Endothelial cell of umbilical vein (primary cell): ENCODE data around the gene CCNYL1. TPM values are rescaled to one million over a fixed set of nuclear protein-coding genes. Genes with fewer than 3 reads are reported as not detected.

Experiments used
- BruUV-seq: library from RNA; stranded (reverse); fragments of 400-500 nt; replicated peaks from 2 replicates; lab custom pipeline; 2021; lab: Mats Ljungman, UMichigan
- CTCF ChIA-PET: fragments of 300-600, 350-600 bp; sonication (Branson Sonifier 250); formaldehyde crosslinking; loops from one replicate; lab custom pipeline; 2021; ENCODE audit warnings: antibody characterized with exemption, inconsistent platforms; lab: Charles Lee
- POLR2A ChIA-PET: fragments of 300-600, 350-600 bp; sonication (Branson Sonifier 250); formaldehyde crosslinking; loops from one replicate; lab custom pipeline; 2021; ENCODE audit warnings: antibody characterized with exemption, inconsistent platforms; lab: Charles Lee
- DNase-seq: peaks from one replicate; pipeline ENCODE4 v3.0.0-alpha.2; 2011; ENCODE audit warnings: low read depth, low spot score
- FAIRE-seq: peaks from 2 replicates; lab custom pipeline; 2011; peaks lifted over from hg19 to GRCh38; lab: Jason Lieb, UNC
- H2AFZ ChIP-seq: 2 replicates; pipeline ENCODE4 v1.6.0; 2012; ENCODE audit warnings: low read depth, low read length, control low read depth, inconsistent platforms
- H3K27ac ChIP-seq: 2 replicates; pipeline ENCODE4 v1.5.1; 2011; ENCODE audit warnings: low read depth, mild to moderate bottlenecking, control low read depth, low read length, moderate library complexity; ENCODE audit not compliant: insufficient read depth
- H3K27me3 ChIP-seq, 2 experiments: 2 replicates each; pipeline versions ENCODE4 v1.6.0 to v1.6.1; 2011; ENCODE audit warnings: low read length in 2 of 2, mixed read lengths in 1 of 2; ENCODE audit not compliant: control insufficient read depth in 2 of 2, insufficient read depth in 2 of 2
- H3K36me3 ChIP-seq, 2 experiments: 2 replicates in 1 of 2; 3 replicates in 1 of 2; pipeline ENCODE4 v1.5.1; 2011; ENCODE audit warnings: low read length in 2 of 2, mild to moderate bottlenecking in 1 of 2, moderate library complexity in 1 of 2; ENCODE audit not compliant: control insufficient read depth in 2 of 2, insufficient read depth in 2 of 2; ENCODE audit errors: extremely low read depth in 1 of 2
- H3K4me1 ChIP-seq: 3 replicates; pipeline ENCODE4 v1.5.1; 2011; ENCODE audit warnings: mild to moderate bottlenecking, low read length; ENCODE audit not compliant: control insufficient read depth, insufficient read depth; ENCODE audit errors: extremely low read depth
- H3K4me2 ChIP-seq: 2 replicates; pipeline ENCODE4 v1.6.1; 2011; ENCODE audit warnings: low read length, control low read depth, mixed read lengths; ENCODE audit not compliant: insufficient read depth
- H3K4me3 ChIP-seq, 3 experiments: fragments of 200-600 bp in 1 of 3; sonication (generic), shearing (Covaris generic) in 1 of 3; replicated peaks in 1 of 3; 2 replicates each; pipeline ENCODE4 v1.5.1; 2011 to 2016; ENCODE audit warnings: control low read depth in 3 of 3, low read length in 3 of 3, mild to moderate bottlenecking in 2 of 3, inconsistent platforms in 1 of 3, low read depth in 1 of 3, moderate library complexity in 1 of 3; ENCODE audit not compliant: insufficient read depth in 1 of 3
- H3K79me2 ChIP-seq: 2 replicates; pipeline ENCODE4 v1.6.0; 2012; ENCODE audit warnings: low read length, inconsistent platforms; ENCODE audit not compliant: control insufficient read depth, insufficient read depth
- H3K9ac ChIP-seq: replicated peaks from 2 replicates; pipeline ENCODE3; 2011; ENCODE audit warnings: low read length, control low read depth; ENCODE audit not compliant: insufficient read depth; ENCODE audit errors: extremely low read depth
- H3K9me1 ChIP-seq: replicated peaks from 3 replicates; pipeline ENCODE4 v1.6.0; 2011; ENCODE audit warnings: mild to moderate bottlenecking, low read length; ENCODE audit not compliant: control insufficient read depth, insufficient read depth; ENCODE audit errors: extremely low read depth
- H3K9me3 ChIP-seq: replicated peaks from 2 replicates; pipeline ENCODE4 v1.5.1; 2012; ENCODE audit warnings: low read length, inconsistent platforms; ENCODE audit not compliant: control insufficient read depth, insufficient read depth
- H4K20me1 ChIP-seq: replicated peaks from 2 replicates; pipeline ENCODE3; 2011; ENCODE audit warnings: mild to moderate bottlenecking, low read length; ENCODE audit not compliant: control insufficient read depth, insufficient read depth; ENCODE audit errors: extremely low read depth
- EZH2 ChIP-seq: IDR thresholded peaks from 2 replicates; pipeline ENCODE4 v1.6.1; 2012; ENCODE audit warnings: borderline replicate concordance, low read depth, mild to moderate bottlenecking, moderate library complexity, low read length, inconsistent platforms; ENCODE audit not compliant: severe bottlenecking
- FOS ChIP-seq: IDR thresholded peaks from 2 replicates; pipeline ENCODE4 v1.6.1; 2011; ENCODE audit warnings: mild to moderate bottlenecking, low read length, moderate library complexity, borderline replicate concordance; ENCODE audit not compliant: insufficient read depth
- GATA2 ChIP-seq: IDR thresholded peaks from 2 replicates; pipeline ENCODE4 v1.7.0; 2011; ENCODE audit warnings: low read depth, mild to moderate bottlenecking, moderate library complexity, mixed read lengths, low read length; ENCODE audit not compliant: insufficient read length, insufficient read depth
- JUN ChIP-seq: IDR thresholded peaks from 2 replicates; pipeline ENCODE4 v1.6.1; 2011; ENCODE audit warnings: borderline replicate concordance, low read depth; ENCODE audit not compliant: insufficient read length, insufficient read depth
- MYC ChIP-seq: IDR thresholded peaks from one replicate; pipeline ENCODE4 v1.6.1; 2011; ENCODE audit warnings: mild to moderate bottlenecking, low read depth, low read length
- POLR2A ChIP-seq: IDR thresholded peaks from 2 replicates; pipeline ENCODE4 v1.6.1; 2012; ENCODE audit warnings: low read depth, mild to moderate bottlenecking, control low read depth, low read length
- POLR2AphosphoS5 ChIP-seq: IDR thresholded peaks from 2 replicates; pipeline ENCODE4 v1.6.1; 2012; ENCODE audit warnings: low read depth, mild to moderate bottlenecking, control low read depth, low read length, moderate library complexity; ENCODE audit not compliant: insufficient read depth
- dilution Hi-C: fragments of 300-500 bp; cut with MboI; formaldehyde crosslinking; loops from one replicate; pipeline ENCODE4 v1.15.0; 2019; ENCODE audit warnings: low sequenced_read_pairs; ENCODE audit not compliant: extremely low pct_ligation_motif_present
- intact Hi-C: fragments of 100-400 bp; cut with micrococcal nuclease; formaldehyde crosslinking; loops from one replicate; pipeline ENCODE4 v1.10.0; 2022
- polyA plus RNA-seq, 4 experiments: library from polyadenylated mRNA; depleted of rRNA in 3 of 4; stranded (reverse) in 3 of 4; unstranded in 1 of 4; fragments of >200 nt; gene quantifications; 2 replicates each; pipeline versions ENCODE4 v1.2.1 to v1.2.3, GENCODE V29; 2011 to 2012; ENCODE audit warnings: missing spikeins in 1 of 4
- total RNA-seq: library from RNA; stranded (reverse); gene quantifications from 2 replicates; pipeline ENCODE4 v1.2.3, GENCODE V29; 2021
- TF ChIP-seq, protein P1 (sequence below), 2 donors: IDR thresholded peaks; 1 replicate in 1 of 2; 2 replicates in 1 of 2; pipeline ENCODE4 v1.5.1; 2011; ENCODE audit warnings: low read length in 2 of 2, mild to moderate bottlenecking in 2 of 2, moderate library complexity in 2 of 2, control low read depth in 1 of 2, inconsistent platforms in 1 of 2, low read depth in 1 of 2; ENCODE audit not compliant: insufficient read depth in 1 of 2; ENCODE audit errors: extremely low read depth in 1 of 2
- TF ChIP-seq, protein P2 (sequence below): IDR thresholded peaks from 2 replicates; pipeline ENCODE4 v1.6.1; 2011; ENCODE audit not compliant: insufficient read depth, insufficient read length

CCNYL1 gene
- total and polyA plus RNA-seq, 2 donors (not counting 3 experiments of a cell fraction or from before 2014, with no cell fraction given): 15.2 to 49.3 TPM

DNA sequence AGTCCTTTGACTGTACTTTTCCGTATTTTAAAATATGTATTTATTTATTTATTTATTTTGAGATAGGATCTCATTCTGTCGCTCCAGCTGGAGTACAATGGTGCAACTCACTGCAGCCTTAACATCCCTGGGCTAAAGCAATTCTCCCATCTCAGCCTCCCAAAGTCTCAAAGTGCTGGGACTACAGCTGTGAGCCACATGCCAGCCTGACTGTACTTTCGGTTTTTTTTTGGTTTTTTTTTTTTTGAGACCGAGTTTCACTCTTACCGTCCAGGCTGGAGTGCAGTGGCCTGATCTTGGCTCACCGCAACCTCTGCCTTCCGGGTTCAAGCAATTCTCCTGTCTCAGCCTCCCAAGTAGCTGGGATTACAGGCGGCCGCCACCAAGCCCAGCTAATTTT, 28.9 kb upstream of the CCNYL1 start:
- ChIA-PET CTCF (interaction anchor here (3.9 kb wide), 1 partner anchor 9 kb away, joined by 20 read pairs; no protein-coding TSS in a partner anchor), POLR2A (no interaction called here)

More for the DNA sequence above, 28.9 kb upstream of the CCNYL1 start:
- FAIRE-seq (no peak), DNase-seq (no peak)
- no peak overlapping the region for H3K9ac ChIP-seq
- H3K36me3 ChIP-seq: no peaks in the 10 kb centered on the region
- intact Hi-C loops: no loop called here
- dilution Hi-C loops: no loop called here
- no TSS peak for BruUV-seq
- H4K20me1 ChIP-seq: no peaks in the 10 kb centered on the region
- H3K27me3 ChIP-seq: no peaks in the 10 kb centered on the region
- H3K4me3 ChIP-seq: no peak overlapping the region
- H3K27ac ChIP-seq: no peak overlapping the region
- H2AFZ ChIP-seq: no peak overlapping the region
- no peak overlapping the region for H3K4me2 ChIP-seq
- H3K4me1 ChIP-seq: peaks cover 15% of the 10 kb centered on the region
- H3K79me2 ChIP-seq: no peaks in the 10 kb centered on the region
- no peak for TF ChIP-seq FOS
- TF ChIP-seq POLR2AphosphoS5: no peak
- TF ChIP-seq, protein P1, sequence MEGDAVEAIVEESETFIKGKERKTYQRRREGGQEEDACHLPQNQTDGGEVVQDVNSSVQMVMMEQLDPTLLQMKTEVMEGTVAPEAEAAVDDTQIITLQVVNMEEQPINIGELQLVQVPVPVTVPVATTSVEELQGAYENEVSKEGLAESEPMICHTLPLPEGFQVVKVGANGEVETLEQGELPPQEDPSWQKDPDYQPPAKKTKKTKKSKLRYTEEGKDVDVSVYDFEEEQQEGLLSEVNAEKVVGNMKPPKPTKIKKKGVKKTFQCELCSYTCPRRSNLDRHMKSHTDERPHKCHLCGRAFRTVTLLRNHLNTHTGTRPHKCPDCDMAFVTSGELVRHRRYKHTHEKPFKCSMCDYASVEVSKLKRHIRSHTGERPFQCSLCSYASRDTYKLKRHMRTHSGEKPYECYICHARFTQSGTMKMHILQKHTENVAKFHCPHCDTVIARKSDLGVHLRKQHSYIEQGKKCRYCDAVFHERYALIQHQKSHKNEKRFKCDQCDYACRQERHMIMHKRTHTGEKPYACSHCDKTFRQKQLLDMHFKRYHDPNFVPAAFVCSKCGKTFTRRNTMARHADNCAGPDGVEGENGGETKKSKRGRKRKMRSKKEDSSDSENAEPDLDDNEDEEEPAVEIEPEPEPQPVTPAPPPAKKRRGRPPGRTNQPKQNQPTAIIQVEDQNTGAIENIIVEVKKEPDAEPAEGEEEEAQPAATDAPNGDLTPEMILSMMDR (IDR thresholded peaks at IDR 0.05; ENCODE audit: extremely low read depth in 1 of 2, insufficient read depth in 1 of 2, low read depth in 1 of 2, low read length in 2 of 2): no peak
- no peak for TF ChIP-seq EZH2
- no peak for TF ChIP-seq MYC
- TF ChIP-seq, protein P2, sequence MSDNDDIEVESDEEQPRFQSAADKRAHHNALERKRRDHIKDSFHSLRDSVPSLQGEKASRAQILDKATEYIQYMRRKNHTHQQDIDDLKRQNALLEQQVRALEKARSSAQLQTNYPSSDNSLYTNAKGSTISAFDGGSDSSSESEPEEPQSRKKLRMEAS: no peak
- no peak for TF ChIP-seq GATA2
- TF ChIP-seq POLR2A: no peak
- TF ChIP-seq JUN: no peak
- no peaks in the 10 kb centered on the region for H3K9me3 ChIP-seq
- no peaks in the 10 kb centered on the region for H3K9me1 ChIP-seq
